Measurements from ENCODE around the gene VPS37D. TPM values are rescaled to one million over a fixed set of nuclear protein-coding genes. Genes with fewer than 3 reads are reported as not detected.

The VPS37D gene
- total RNA-seq, 1 experiment from 2014 or later = 0.85 TPM

GRCh38 chr7:73681031-73681430 lies 13.4 kb downstream of the VPS37D start:
- no peak overlapping the region for H2BK120ac ChIP-seq (ENCODE audit: low read depth, low read length, poor library complexity, severe bottlenecking)
- H3K56ac ChIP-seq (ENCODE audit: insufficient read length, low read depth, low read length) = no peak overlapping the region
- H3K4me3 Mint-ChIP-seq = peak overlapping the region; percentile 90 to 98
- H2AFZ ChIP-seq (ENCODE audit: low read length) = no peak overlapping the region
- peaks cover 16% of the 10 kb centered on the region for H3K79me1 ChIP-seq (ENCODE audit: insufficient read depth, low read depth, low read length, poor library complexity, severe bottlenecking)
- no peak overlapping the region for H2BK20ac ChIP-seq (ENCODE audit: low read depth, low read length, poor library complexity, severe bottlenecking)
- H3K36me3 Mint-ChIP-seq (ENCODE audit: insufficient read depth in 1 of 3, low read depth in 3 of 3) = peaks cover 19 to 32% (median 20%) of the 10 kb centered on the region in 3 experiments
- H2BK5ac ChIP-seq (ENCODE audit: insufficient read length, low read length) = no peak overlapping the region
- H3K9me3 Mint-ChIP-seq = no peaks in the 10 kb centered on the region
- no peaks in the 10 kb centered on the region for H3K27me3 Mint-ChIP-seq (ENCODE audit: low read depth)
- no peak overlapping the region for H3K27ac ChIP-seq (ENCODE audit: insufficient read length, low read depth, low read length)
- H3K9me3 ChIP-seq (ENCODE audit: control insufficient read depth, low read depth, low read length) = no peaks in the 10 kb centered on the region
- no peak overlapping the region for H3T11ph ChIP-seq (ENCODE audit: low read length)
- peaks cover 20% of the 10 kb centered on the region; the same call in 1 of the 2 replicates for H3K79me2 ChIP-seq (ENCODE audit: insufficient read depth, low read length)
- H3K14ac ChIP-seq (ENCODE audit: insufficient read depth, low read length) = no peak overlapping the region
- no CpG with 5 or more reads among the region's 8 CpGs for WGBS (ENCODE audit: extremely low coverage, insufficient read length, low lambda C conversion rate)
- H4K8ac ChIP-seq (replicated peaks; ENCODE audit: insufficient read length, low read depth, low read length) = no peak overlapping the region
- H3K4me2 ChIP-seq (ENCODE audit: insufficient read depth, insufficient read length, low read length) = no peak overlapping the region
- no peak for DNase-seq
- no peak overlapping the region for H2AK5ac ChIP-seq (ENCODE audit: insufficient read length, low read length)
- H3K4me1 ChIP-seq (ENCODE audit: insufficient read depth, low read length) = peaks cover 4% of the 10 kb centered on the region; the same call in 1 of the 2 replicates
- TF ChIP-seq, protein P1, sequence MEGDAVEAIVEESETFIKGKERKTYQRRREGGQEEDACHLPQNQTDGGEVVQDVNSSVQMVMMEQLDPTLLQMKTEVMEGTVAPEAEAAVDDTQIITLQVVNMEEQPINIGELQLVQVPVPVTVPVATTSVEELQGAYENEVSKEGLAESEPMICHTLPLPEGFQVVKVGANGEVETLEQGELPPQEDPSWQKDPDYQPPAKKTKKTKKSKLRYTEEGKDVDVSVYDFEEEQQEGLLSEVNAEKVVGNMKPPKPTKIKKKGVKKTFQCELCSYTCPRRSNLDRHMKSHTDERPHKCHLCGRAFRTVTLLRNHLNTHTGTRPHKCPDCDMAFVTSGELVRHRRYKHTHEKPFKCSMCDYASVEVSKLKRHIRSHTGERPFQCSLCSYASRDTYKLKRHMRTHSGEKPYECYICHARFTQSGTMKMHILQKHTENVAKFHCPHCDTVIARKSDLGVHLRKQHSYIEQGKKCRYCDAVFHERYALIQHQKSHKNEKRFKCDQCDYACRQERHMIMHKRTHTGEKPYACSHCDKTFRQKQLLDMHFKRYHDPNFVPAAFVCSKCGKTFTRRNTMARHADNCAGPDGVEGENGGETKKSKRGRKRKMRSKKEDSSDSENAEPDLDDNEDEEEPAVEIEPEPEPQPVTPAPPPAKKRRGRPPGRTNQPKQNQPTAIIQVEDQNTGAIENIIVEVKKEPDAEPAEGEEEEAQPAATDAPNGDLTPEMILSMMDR (conservative IDR thresholded peaks at IDR 0.05) = no peak
- no peak overlapping the region for H3K4ac ChIP-seq (ENCODE audit: low read depth, low read length)
- no peak overlapping the region for H2BK15ac ChIP-seq (ENCODE audit: low read depth, low read length)
- H4K91ac ChIP-seq (ENCODE audit: insufficient read length, low read depth, low read length) = no peak overlapping the region
- H2BK12ac ChIP-seq (ENCODE audit: insufficient read length, low read depth, low read length) = no peak overlapping the region
- peaks cover 14 to 23% of the 10 kb centered on the region in 2 experiments for H3K4me1 Mint-ChIP-seq
- no peak overlapping the region for H4K5ac ChIP-seq (ENCODE audit: insufficient read length, low read depth, low read length)
- H4K20me1 ChIP-seq (ENCODE audit: control insufficient read depth, insufficient read depth, insufficient read length) = peaks cover 3% of the 10 kb centered on the region
- peaks cover 12% of the 10 kb centered on the region for H3K23me2 ChIP-seq (ENCODE audit: insufficient read length, low read depth, low read length, poor library complexity, severe bottlenecking)
- no peak overlapping the region for H3K18ac ChIP-seq (ENCODE audit: insufficient read length, low read depth, low read length)
- H3K27me3 ChIP-seq (ENCODE audit: insufficient read depth, low read length) = no peaks in the 10 kb centered on the region
- H3K27ac Mint-ChIP-seq = peak overlapping the region in 1 of 3 experiments; percentile 10; a peak in 1 of 7 replicates
- H3K23ac ChIP-seq (ENCODE audit: insufficient read length, low read depth, low read length) = no peak overlapping the region
- H3K9ac ChIP-seq (ENCODE audit: extremely low read depth, insufficient read length, low read length) = no peak overlapping the region

All from H9 (cell line).